ENCODE results near the gene TMEM200A.
"Not testable (repeated sequence)": the region's sequence is repeated elsewhere in the genome, so short reads cannot be mapped to it uniquely, and the experiment has no call there.

Gene TMEM200A

DNA sequence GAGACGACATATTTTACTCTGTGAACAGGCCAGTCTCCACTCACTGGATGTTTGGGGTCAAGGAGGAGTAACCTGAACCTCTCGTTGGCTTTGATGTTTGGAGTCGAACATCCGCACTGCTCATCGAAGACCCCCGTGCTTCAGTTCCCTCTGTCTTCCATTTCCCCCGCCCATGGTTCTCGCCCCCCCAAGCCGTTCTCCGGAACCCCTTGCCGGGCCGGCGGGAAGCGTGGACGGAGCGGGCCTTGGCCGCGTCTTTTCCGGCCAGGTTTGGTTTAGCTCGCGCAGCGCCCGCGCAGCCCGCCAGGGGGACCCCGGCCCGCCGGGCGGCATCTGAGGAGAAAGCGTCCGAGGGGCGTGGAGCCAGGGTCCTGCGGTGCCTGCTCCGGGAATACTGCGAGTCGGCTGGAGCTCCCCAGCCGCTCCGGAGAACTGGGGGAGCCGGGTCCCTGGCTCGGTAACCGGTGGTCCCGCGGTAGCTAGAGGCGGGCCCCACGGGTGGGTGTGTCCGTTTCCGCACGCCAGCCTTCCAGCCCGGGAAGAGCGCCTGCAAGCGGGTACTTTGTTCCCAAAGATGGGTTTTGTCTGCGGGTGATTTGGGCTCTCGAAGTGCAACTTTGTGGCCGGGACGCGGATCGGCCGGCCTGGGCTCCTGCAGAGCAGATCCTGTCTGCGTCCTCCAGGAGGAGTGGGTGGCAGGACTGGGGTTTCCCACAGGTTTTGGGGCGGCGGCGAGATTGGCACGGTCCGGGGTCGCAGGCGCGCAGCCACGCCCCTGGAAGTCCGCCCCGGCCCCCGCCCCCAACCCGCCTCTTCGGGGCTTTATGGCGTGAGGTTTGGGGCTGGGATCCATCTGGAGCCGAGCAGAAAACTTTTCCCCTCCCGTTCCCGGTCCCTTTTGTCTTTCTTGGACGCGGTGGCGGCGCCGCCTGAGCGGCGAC is at the start of gene TMEM200A:
TMEM200A (plus strand) TSS at position 852 of the 941 bp plus-strand sequence. CDS start 74,406 bp downstream, outside the sequence.
- no peaks in the 10 kb centered on the region for H3K9me3 ChIP-seq
- in situ Hi-C loops (cut with MboI; ENCODE audit: low sequenced_read_pairs) = no loop called here
- H3K27me3 ChIP-seq (ENCODE audit: low read depth) = peaks cover 13% of the 10 kb centered on the region
- 0 out of 2 replicates have a peak, but pooled peaks cover 2% of the 10 kb centered on the region for H3K4me1 ChIP-seq
- no peaks in the 10 kb centered on the region for H3K36me3 ChIP-seq (replicated peaks)
- H3K4me3 ChIP-seq = peak within 1 kb of the TSS; percentile 52
- peak; percentile 51 to 87 for DNase-seq (ENCODE audit: low spot score in 2 of 2)

DNA sequence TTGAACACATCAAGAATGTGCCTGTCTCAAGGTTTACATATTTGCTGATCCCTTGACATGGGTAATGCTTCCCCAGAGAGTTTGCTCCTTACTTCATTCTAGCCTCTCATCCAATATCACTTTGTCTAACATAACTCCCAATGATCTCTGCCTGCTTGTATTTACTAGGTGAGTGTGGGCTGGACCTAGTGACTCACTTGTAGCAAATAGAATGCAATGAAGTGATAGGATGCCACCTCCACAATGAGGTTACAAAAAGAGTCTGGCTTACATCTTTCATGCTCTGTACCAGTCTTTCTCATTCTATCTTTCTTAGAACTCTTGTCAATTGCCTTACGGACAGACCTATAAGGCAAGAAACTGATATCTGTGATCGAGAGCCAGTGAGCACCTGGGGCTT is 44.9 kb upstream of the TMEM200A start:
- in situ Hi-C loops (cut with MboI; ENCODE audit: low sequenced_read_pairs) = loop anchor here (10.0 to 25.0 kb wide), 2 partner anchors 391 to 524 kb away; no protein-coding TSS in a partner anchor
- Histone ChIP-seq H3K4me1 (no peaks in the 10 kb centered on the region), H3K36me3 (replicated peaks) (no peaks in the 10 kb centered on the region), H3K4me3 (no peak overlapping the region), H3K27me3 (ENCODE audit: low read depth) (peaks cover 6% of the 10 kb centered on the region; the same call in 1 of the 2 replicates), H3K9me3 (no peaks in the 10 kb centered on the region)
- DNase-seq (ENCODE audit: low spot score in 2 of 2) = no peak

DNA sequence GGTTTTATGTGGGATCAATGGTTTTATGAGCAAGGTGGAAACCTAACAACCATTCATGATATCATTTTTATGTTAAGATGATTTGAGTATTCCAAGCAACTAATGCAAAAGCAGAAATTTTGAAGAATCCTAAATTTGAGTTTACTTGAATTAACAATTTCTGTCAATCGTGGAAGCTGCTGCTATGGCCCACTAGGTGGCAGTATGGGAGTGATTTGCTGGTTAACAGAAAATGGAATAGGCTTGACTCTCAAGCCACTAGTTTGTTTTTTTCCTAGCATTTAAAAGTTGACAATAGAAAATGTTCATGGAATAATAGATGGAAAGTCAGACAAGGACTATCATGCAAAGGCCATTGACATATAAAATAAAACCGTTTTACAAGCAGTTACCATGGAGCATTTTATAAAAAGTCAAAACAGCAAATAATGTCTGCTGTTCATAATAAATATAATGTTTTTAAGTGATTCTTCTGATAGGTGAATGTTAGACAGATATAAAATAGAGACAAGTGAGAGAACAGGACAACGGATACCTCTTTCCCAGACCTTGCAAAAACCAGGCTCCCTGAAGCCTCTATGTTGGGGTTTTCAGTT is 43.0 kb upstream of the TMEM200A start:
- H3K4me3 ChIP-seq = no peak overlapping the region
- H3K4me1 ChIP-seq = no peaks in the 10 kb centered on the region
- in situ Hi-C loops (cut with MboI; ENCODE audit: low sequenced_read_pairs) = loop anchor here (10.0 to 25.0 kb wide), 2 partner anchors 390 to 522 kb away; no protein-coding TSS in a partner anchor
- DNase-seq (ENCODE audit: low spot score in 2 of 2) = peak; percentile 57 to 66
- peaks cover 6% of the 10 kb centered on the region; the same call in 1 of the 2 replicates for H3K27me3 ChIP-seq (ENCODE audit: low read depth)
- H3K36me3 ChIP-seq (replicated peaks) = no peaks in the 10 kb centered on the region
- no peaks in the 10 kb centered on the region for H3K9me3 ChIP-seq

DNA sequence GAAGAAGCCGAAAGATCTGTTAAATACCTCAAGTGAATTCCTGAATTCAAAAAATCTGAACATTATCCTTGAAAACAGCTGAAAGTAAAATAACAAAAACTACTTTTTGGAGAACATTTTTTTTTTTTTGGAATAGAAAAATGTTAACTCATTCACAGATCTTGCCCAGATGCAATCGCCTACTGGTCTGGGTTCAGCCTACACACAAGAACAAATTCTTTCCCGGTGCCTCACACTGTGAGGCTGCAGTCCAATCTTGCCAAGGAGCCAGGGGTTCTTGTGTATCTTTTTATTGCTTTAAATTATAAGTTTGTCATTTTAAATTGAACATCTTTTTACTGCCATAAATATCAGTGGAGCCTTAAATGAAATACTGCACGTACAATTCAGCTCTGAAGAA is 41.2 kb upstream of the TMEM200A start:
- peaks cover 6% of the 10 kb centered on the region; the same call in 1 of the 2 replicates for H3K27me3 ChIP-seq (ENCODE audit: low read depth)
- no peaks in the 10 kb centered on the region for H3K36me3 ChIP-seq (replicated peaks)
- no peak overlapping the region for H3K4me3 ChIP-seq
- H3K4me1 ChIP-seq = no peaks in the 10 kb centered on the region
- no peak for DNase-seq (ENCODE audit: low spot score in 2 of 2)
- in situ Hi-C loops (cut with MboI; ENCODE audit: low sequenced_read_pairs) = loop anchor here (10.0 to 25.0 kb wide), 2 partner anchors 388 to 520 kb away; no protein-coding TSS in a partner anchor
- H3K9me3 ChIP-seq = no peaks in the 10 kb centered on the region

DNA sequence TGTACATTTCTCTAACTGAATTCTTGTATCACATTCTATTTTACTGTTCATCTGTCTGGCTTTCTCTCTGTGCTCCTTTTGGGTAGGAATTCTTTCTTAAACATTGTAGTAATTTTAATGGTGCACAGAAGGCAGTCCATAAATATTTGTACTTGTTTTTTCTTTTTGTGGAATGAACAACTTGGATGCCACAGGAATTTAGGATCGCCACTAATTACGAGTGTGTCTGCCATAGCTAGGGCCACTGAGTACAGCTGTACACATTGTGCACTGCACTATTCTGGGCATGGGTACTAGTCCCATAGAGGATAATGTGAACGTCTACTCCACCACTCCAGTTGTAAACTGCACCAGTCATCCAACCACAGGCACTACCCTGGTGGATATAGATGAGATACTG is 39.3 kb upstream of the TMEM200A start:
- no peaks in the 10 kb centered on the region for H3K4me1 ChIP-seq
- H3K36me3 ChIP-seq (replicated peaks) = no peaks in the 10 kb centered on the region
- in situ Hi-C loops (cut with MboI; ENCODE audit: low sequenced_read_pairs) = loop anchor here (10.0 kb wide), 1 partner anchor 518 kb away; no protein-coding TSS in a partner anchor
- no peaks in the 10 kb centered on the region for H3K9me3 ChIP-seq
- H3K27me3 ChIP-seq (ENCODE audit: low read depth) = no peaks in the 10 kb centered on the region
- no peak for DNase-seq (ENCODE audit: low spot score in 2 of 2)
- H3K4me3 ChIP-seq = no peak overlapping the region

DNA sequence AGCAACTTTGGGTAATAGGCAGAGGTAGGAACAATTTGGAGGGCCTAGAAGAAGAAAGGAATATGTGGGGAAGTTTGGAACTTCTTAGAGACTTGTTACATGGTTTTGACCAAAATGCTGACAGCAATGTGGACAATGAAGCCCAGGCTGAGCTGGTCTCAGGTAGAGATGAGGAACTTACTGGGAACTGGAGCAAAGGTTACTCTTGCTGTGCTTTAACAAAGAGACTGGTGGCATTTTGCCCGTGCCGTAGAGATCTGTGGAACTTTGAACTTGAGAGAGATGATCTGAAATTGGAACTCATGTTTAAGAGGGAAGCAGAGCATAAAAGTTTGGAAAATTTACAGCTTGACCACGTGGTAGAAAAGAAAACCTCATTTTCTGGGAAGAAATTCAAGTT is 28.3 kb upstream of the TMEM200A start:
- Histone ChIP-seq H3K4me1 (no peaks in the 10 kb centered on the region), H3K36me3 (replicated peaks) (no peaks in the 10 kb centered on the region), H3K27me3 (ENCODE audit: low read depth) (no peaks in the 10 kb centered on the region), H3K9me3 (no peaks in the 10 kb centered on the region), H3K4me3 (no peak overlapping the region)
- no peak for DNase-seq (ENCODE audit: low spot score in 2 of 2)
- in situ Hi-C loops (cut with MboI; ENCODE audit: low sequenced_read_pairs) = no loop called here

DNA sequence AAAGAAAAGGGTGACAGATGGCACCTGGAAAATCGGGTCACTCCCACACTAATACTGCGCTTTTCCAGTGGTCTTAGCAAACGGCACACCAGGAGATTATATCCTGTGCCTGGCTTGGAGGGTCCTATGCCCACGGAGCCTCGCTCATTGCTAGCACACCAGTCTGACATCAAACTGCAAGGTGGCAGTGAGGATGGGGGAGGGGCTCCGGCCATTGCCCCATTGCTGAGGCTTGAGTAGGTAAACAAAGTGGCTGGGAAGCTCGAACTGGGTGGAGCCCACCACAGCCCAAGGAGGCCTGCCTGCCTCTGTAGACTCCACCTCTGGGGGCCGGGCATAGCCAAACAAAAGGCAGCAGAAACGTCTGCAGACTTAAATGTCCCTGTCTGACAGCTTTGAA is 19.5 kb upstream of the TMEM200A start:
- H3K27me3 ChIP-seq (ENCODE audit: low read depth); H3K9me3 ChIP-seq; H3K4me3 ChIP-seq; H3K4me1 ChIP-seq; DNase-seq (ENCODE audit: low spot score in 2 of 2); in situ Hi-C loops (cut with MboI; ENCODE audit: low sequenced_read_pairs); H3K36me3 ChIP-seq (replicated peaks): not testable (repeated sequence)

DNA sequence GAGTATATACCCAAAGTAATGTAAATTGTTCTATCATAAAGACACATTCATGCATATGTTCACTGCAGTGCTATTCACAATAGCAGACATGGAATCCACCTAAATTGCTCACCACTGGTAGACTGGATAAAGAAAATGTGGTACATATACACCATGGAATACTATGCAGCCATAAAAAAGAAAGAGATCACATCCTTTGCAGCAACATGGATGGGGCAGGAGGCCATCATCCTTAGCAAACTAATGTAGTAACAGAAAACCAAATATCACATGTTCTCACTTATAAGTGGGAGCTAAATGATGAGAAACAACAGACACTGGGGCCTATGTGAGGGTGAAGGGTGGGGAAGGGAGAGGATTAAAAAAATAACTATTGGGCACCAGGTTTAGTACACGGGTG is 11.5 kb upstream of the TMEM200A start:
- Histone ChIP-seq H3K9me3 (no peaks in the 10 kb centered on the region; the same call in 1 of the 2 replicates), H3K27me3 (ENCODE audit: low read depth) (no peaks in the 10 kb centered on the region), H3K36me3 (replicated peaks) (no peaks in the 10 kb centered on the region), H3K4me1 (no peaks in the 10 kb centered on the region), H3K4me3 (no peak overlapping the region)
- DNase-seq (ENCODE audit: low spot score in 2 of 2) = no peak
- in situ Hi-C loops (cut with MboI; ENCODE audit: low sequenced_read_pairs) = no loop called here

DNA sequence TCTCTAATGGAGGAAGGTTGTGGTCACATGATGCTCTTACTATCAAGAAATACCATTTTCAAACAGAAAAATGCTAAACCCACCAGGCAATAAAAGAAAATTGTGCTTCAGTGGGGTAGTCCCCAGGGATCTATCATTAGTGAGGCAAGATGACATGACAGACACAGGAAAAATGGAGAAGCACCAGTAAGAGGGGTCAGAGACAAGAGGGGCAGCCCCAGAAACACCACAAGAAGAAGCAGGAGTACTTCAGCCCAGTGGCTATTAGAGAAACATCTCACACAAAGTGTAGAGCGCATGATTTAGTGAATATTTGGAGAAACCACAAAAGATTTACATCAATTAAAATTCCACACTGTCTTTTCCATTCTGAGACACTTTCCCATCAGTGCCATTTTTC is 10.2 kb upstream of the TMEM200A start:
- Histone ChIP-seq H3K27me3 (ENCODE audit: low read depth) (no peaks in the 10 kb centered on the region), H3K4me3 (no peak overlapping the region), H3K9me3 (no peaks in the 10 kb centered on the region; the same call in 1 of the 2 replicates), H3K36me3 (replicated peaks) (no peaks in the 10 kb centered on the region), H3K4me1 (no peaks in the 10 kb centered on the region)
- in situ Hi-C loops (cut with MboI; ENCODE audit: low sequenced_read_pairs) = no loop called here
- no peak for DNase-seq (ENCODE audit: low spot score in 2 of 2)

DNA sequence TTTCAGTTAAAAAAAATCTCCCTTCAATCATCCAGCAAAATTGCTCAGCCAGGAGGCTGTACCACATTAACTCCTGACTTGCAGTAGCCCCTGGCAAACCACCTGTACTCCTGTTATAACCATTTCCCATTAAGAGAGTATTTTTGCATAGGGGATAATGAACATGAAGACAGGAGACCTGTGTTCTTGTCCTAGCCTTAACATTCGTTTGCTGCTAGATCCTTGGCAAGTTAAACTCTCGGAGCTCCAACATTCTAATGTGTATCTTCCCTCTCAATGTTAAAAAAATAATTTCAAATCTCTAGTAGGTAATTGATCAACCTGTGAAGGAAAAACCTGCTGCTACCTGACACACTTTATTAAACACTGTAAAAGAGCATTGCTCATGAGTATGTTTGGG is 8.4 kb upstream of the TMEM200A start:
- in situ Hi-C loops (cut with MboI; ENCODE audit: low sequenced_read_pairs) = no loop called here
- Histone ChIP-seq H3K27me3 (ENCODE audit: low read depth) (no peaks in the 10 kb centered on the region), H3K4me1 (no peaks in the 10 kb centered on the region), H3K9me3 (no peaks in the 10 kb centered on the region; the same call in 1 of the 2 replicates), H3K36me3 (replicated peaks) (no peaks in the 10 kb centered on the region), H3K4me3 (no peak overlapping the region)
- no peak for DNase-seq (ENCODE audit: low spot score in 2 of 2)

DNA sequence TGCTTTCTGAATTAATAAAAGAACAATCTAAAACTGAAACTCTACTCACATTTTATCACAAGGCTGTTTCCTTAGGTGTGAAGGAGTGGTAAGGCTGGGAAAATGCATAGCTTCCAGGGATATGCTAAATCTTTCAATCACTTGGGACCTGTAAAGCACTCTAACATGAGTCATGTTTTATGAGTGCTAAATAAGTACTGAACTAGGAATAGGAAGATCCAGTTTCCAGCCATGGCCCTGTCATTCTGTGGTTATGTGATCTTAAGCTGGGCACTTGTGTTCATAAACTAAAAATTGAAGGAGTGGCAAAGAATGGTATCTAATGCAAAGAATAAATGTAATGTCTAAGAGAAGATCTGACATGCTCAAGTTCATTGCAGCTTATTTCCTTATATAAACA is 6.1 kb upstream of the TMEM200A start:
- Histone ChIP-seq H3K27me3 (ENCODE audit: low read depth) (no peaks in the 10 kb centered on the region), H3K4me3 (no peak overlapping the region), H3K9me3 (no peaks in the 10 kb centered on the region), H3K4me1 (no peaks in the 10 kb centered on the region), H3K36me3 (replicated peaks) (no peaks in the 10 kb centered on the region)
- no peak for DNase-seq (ENCODE audit: low spot score in 2 of 2)
- in situ Hi-C loops (cut with MboI; ENCODE audit: low sequenced_read_pairs) = no loop called here

DNA sequence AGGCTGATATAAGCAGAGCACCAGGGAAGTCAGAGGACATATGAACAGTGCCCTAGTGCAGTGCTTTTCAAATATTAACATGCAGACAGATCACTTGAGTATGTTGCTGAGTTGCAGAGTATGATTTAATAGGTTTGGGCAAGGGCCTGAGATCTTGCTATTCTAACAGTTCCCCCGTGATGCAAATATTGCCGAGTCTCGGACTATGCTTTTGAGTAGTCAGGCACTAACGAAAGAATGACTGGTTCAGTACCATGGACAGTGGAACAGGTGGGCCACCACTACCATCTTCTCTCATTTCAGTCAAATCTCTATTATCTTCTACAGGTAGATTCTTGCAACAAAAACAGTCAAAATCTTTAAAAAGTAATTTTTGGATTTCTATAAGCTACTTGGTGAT is 3.7 kb upstream of the TMEM200A start:
- peak in 1 of 2 experiments; percentile 21 for DNase-seq (ENCODE audit: low spot score in 2 of 2)
- in situ Hi-C loops (cut with MboI; ENCODE audit: low sequenced_read_pairs) = no loop called here
- peaks cover 5% of the 10 kb centered on the region for H3K27me3 ChIP-seq (ENCODE audit: low read depth)

DNA sequence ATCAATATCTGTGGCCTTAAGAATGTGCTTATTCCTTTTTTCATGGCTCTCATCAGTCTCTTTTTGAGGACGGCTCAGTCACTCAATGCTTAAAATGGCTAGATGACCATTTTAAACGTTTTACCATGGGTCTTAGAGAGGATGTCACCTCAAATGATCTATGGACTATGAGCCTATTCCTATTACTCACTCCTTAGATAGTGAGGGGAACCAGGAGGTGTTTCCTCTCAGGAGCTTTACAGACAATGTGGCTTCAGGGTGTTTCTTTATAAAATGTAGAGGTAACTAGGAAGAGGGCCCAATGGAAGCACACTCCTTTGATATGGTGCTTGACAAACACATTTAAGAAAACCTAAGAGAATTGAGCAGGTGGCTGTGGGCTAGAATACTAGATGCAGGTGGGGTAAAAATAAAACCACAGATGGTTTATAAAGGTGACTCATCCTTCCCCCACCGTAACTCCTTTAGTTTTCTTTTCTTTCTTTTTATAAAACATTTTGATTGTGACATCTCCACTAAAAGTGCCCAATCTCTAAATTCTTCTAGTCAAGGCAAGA is 1.5 kb upstream of the TMEM200A start:
- Histone ChIP-seq H3K27me3 (ENCODE audit: low read depth) (peaks cover 13% of the 10 kb centered on the region), H3K9me3 (no peaks in the 10 kb centered on the region), H3K4me3 (no peak overlapping the region), H3K4me1 (0 out of 2 replicates have a peak, but pooled peaks cover 2% of the 10 kb centered on the region), H3K36me3 (replicated peaks) (no peaks in the 10 kb centered on the region)
- in situ Hi-C loops (cut with MboI; ENCODE audit: low sequenced_read_pairs) = no loop called here
- DNase-seq (ENCODE audit: low spot score in 2 of 2) = no peak

More for the DNA sequence above, 3.7 kb upstream of the TMEM200A start:
- H3K9me3 ChIP-seq = no peaks in the 10 kb centered on the region
- H3K4me3 ChIP-seq = no peak overlapping the region
- no peaks in the 10 kb centered on the region for H3K36me3 ChIP-seq (replicated peaks)
- 0 out of 2 replicates have a peak, but pooled peaks cover 2% of the 10 kb centered on the region for H3K4me1 ChIP-seq

All from HAP-1 (cell line).